ENCODE measurements around the gene AGBL4.

The AGBL4 gene

DNA sequence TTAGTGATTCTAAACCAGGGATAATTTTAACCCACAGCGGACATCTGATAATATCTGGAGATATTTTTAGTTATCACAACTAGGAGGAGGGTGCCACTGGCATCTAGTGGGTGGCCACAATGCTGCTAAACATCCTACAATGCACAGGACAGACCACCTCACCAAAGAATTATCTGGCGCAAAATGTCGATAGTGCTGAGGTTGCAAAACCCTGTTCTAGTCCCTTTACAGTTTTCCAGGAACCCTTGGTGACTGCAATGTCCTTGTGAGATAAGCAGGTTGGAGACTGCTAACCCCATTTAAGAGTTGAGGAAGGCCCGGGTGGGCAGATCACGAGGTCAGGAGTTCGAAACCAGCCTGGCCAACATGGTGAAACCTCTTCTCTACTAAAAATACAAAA, 1083.9 kb downstream of the AGBL4 start:
- no peak for DNase-seq

DNA sequence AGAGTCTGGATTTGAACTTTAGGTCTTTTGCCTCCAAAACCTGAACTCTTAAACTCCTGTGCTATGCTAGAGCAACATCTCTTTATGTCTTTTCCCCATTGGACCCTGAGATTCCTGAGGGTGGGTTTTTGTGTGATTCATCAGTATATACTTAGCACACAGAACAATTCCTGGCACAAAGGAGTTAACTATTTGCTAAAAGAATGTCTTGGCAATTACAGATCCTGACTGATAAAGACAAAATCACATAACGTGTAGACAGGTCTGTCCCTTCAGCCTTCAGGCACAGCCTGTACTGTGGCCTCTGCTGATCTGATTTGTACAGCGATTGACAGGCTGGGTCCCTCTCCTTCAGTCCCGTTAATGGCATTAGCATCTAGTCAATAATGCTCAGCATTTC, 1084.7 kb downstream of the AGBL4 start:
- DNase-seq, result no peak

DNA sequence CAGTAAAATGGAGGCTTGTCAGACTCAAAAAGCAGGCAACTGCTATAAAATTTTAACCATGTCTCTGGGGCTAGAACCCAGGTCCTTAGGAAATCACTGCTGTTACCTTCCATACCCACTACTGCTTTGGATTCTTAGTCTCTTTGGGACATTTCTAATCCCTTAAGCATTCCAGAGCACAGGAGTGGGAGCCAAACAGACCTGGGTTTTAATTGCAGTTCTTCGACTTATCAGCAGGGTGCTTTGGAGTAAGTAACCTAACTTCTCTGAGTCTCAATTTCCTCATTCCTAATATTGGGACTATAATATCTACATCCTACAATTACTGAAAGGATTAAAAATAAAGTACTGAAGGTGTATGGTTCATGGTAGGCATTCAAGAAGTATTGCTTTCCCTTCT, 1086.0 kb downstream of the AGBL4 start:
- no peak for DNase-seq

DNA sequence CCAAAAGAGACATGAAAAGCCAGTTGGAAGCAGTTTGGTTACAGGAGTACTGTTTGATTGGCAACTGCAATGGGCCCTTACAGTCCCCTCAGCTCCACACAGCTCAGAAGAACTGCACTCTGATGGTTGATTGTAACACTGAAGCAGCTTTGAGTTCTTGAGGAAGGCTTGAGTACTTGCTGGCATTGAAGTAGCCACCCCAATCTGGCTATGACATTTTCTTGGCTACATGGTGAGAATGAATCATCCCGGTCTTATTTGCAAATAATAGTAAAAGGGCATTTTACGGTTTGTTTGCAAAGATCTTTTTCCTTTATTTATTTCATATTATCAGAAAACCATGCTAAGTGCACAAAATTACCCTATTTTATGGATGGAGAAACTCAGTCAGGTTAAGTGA, 1087.3 kb downstream of the AGBL4 start:
- DNase-seq, result peak in 1 of 2 experiments; percentile 71

DNA sequence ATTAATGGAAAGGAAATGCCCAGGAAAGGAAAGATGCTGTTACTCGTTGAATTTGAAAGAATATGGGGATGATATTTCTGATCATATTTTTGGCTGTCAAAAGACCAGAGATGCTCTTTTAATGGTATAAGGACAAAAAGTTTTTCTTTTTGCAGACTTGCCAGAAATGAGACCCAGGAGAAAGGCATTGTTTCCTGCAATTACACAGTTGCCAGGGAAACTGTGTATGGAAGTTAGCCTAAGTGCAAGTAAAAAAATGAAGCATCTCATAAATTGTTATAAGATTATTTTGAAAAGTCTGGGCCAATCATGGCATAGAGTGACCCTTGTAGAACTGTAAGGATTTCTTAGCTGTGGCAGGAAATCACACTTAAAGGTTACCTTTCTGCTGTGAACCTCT, 1091.4 kb downstream of the AGBL4 start:
- DNase-seq, result no peak

DNA sequence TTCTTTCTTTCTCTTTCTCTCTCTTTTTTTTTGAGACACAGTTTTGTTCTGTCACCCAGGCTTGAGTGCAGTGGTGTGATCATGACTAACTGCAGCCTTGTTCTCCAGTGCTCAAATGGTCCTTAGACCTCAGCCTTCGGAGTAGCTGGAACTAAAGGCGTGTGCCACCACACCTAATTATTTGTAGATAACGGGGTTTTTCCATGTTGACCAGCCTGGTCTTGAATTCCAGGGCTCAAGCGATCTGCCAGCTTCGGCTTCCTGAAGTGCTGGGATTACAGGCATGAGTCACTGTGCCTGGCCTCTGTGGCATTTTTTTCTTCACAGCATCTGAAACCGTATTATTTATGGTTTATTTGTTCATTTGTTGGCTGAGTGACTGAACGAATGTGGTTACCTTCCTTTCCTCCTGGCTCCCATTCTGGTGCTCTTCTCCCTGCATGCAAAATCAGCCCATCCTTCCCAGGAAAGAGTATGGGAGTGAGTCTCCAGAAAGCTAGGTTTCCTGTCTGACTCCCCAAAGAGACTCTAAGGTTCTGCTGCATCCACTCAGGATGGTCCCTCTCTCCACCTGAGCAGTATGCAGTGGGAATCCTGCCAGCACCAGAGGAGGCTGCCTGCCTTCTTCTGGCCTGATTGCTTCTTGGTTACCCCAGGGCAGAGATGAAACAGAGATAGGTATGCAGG, 1092.1 kb downstream of the AGBL4 start:
- peak in 1 of 2 experiments; percentile 63 for DNase-seq

DNA sequence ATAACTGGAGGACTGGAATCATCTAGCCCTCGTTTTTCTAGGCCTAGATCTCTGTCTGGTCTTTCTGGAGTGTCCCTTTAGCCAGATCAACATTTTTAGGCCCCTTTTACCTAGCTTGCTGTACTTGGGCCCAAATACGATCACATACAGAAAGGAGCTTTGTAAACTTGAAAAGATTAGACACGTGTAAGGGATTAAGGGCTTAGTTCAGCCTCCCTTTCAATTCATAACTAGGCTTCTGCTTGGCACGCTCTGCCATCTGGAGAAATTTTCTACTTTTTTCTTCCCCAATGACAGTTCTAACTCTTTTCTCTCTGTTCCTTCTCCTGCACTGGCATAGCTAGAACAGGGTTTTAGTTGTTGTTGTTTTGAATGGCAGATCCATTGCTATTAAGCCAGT, 1093.7 kb downstream of the AGBL4 start:
- DNase-seq, result no peak

DNA sequence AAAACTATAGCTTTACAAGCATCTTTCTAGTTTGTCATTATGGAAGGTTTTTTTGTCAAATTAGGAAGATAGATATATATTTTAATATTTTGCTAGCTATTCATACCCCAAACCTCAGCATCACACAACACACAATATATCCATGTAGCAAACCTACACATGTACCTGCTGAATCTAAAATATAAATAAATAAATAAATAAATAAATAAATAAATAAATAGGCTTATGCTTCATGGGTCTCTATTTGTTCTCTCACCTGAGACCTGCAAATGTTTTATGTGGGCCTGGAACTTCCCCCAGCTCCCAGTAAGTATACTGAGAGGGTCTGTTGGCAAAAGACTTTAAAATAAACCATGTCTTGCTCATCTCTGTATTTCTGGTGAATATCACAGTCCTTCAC, 1099.7 kb downstream of the AGBL4 start:
- no peak for DNase-seq

DNA sequence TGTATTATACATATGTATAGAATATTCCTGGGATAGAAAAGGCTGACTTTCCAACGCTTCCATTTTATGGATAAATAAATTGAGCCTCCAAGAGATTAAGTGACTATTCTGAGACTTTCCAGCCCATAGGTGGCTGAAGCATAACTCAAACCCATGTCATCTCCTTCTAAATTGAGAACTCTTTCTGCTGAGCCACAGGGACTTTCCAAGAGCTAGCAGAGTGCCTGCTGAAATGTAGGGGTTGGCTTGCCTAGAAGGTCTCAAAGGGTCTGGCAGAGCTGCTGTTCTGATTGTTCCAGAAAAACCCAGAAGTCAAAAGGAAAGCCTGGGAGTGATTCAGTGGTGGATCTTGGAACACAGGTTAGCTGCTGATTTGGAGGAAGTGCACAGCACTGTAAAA, 1100.6 kb downstream of the AGBL4 start:
- no peak for DNase-seq

DNA sequence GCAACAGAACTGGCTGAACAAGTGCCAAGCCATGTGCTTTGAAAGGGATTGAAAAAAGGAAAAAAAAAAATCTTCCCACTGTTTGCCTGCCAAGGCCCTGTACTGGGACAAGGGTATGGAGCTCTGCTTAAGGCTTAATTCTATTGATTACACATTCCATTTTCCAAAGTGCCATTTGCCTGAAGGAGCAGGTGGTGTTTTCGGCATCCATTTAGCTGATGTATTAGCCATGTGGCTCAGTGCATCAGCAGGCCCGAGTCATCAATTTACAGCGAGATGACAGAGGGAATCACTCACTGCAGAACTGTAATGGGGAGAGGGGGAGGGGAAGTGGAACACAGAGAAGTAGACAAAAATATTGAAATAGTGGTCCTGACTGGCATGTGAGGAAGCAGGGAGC, 1102.9 kb downstream of the AGBL4 start:
- DNase-seq, result peak; percentile 32 to 91

DNA sequence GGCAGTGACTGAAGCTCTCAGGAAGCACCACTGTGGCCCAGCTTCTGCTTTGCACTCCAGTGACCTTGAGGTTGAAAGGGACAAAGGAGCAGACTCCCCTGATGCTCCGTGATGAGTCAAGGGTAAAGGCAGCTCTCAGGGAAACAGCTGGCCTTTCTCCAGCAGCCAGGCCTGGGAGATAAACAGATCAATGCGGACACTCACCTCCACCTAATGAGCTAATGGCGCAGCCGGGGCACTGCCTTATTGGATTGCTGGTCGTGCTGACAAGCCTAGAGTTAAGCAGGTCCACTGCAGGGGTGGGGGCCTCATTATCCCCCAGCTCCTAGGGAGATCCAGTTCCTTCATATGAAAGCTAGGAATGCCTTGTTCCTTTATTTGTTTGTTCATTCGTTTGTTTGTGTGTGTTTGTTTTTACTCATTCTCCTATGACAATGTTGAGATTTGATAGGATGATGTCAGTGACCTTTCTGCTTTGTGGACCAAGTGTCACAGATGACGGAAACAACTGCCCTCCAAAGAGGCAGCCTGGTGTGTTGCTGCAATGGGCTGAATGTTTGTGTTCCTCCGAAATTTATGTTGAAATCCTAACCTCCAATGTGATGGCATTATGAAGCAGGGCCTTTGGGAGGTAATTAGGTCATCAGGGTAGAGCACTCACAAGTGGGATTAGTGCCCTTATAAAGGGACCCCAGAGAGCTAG, 1105.7 kb downstream of the AGBL4 start:
- DNase-seq, result peak in 1 of 2 experiments; percentile 39

DNA sequence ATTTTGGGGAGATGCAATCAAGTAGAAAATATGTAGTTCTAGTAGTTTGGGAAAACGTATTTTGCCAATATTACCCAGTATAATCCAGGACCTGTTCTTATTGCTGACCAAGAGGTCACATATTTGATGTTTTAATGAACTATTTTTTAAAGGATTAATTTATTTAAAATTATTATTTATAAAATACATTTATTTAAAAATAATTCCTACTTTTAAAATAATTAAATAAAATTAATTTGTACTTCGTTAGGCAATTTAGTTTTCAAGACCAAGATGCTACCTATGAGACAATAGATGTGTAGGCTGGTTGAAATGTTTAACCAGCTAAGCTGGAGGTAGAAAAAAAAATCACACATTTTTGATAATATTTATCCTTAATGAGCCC, 1106.7 kb downstream of the AGBL4 start:
- no peak for DNase-seq

DNA sequence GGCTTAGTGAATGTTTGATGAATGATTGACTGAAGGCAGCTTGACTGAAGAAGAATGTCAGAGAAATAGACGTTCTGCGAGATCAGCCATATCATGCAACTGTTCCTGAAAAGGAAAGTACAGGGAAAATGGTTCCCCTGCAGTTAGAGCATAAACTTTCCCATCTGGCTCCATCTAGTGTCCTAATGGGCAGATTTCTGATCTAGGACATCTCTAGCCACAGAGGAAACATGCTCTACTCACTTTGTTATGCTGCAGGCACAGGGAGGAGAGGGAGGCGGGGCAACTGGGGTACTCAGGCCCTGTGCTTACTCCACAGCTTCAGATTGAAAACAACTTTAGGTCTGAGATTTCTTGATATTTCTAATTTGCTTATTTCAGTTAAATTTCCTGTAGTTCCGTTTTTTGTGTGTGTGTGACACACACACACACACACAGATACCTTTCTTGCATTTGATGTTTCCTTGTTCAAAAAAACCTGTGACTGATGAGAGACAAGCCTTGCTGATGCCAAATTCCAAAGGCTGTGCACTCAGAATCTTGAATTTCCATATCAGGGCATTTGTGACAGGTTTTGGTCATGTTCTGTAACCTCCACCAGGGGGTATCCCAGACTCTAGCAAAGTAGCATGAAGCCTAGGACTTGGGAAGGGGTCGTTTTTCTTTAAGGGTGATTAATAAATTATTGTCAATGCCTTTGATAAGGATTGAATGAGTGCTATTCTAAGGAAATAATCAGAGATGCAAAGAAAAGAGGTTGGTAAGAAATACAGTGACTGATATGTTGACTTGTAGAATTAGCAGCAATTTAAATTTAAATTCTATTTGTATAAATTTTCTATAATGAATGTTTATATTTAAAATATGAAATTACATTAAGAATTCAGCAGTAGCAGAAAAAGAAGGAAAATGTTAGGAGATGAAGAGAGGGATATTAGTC, 1107.4 kb downstream of the AGBL4 start:
- DNase-seq, result peak; percentile 65 to 83

DNA sequence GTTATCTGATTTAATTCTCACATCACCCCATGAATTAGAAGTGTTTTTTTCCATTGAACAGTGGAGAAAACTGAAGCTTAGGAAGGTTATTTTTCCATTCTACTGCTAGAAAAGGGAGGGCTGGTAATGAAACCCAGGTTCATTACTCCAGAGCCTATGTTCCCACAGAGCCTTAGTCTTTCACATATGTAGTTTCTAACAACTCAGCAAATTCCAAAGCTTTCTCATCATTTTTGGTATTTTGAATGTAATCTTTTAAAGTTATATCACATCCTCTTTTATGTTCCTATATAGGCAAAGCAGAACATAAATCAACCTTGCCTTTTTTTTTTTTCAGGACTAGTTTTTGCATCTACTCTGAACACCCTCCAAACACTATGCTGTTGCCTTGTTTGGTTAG, 1115.1 kb downstream of the AGBL4 start:
- no peak for DNase-seq

DNA sequence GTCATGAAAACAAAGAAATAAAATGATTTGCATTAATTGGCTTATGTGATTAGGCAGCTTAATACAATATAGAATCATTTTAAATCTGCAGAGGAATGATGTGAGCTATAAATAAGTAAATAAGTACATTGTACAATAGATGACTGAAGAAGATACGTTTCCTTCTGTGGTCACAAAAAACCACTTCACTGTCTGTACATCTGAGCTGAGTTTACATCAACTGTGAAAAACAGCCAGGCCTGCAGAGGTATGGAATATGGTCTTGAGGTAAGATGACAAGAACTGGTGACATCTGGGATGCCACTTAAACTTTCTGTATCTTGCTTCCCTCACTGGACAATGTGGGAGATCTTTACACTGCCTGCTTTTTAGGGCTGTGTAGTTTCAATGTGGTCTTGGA, 1117.0 kb downstream of the AGBL4 start:
- DNase-seq, result no peak

DNA sequence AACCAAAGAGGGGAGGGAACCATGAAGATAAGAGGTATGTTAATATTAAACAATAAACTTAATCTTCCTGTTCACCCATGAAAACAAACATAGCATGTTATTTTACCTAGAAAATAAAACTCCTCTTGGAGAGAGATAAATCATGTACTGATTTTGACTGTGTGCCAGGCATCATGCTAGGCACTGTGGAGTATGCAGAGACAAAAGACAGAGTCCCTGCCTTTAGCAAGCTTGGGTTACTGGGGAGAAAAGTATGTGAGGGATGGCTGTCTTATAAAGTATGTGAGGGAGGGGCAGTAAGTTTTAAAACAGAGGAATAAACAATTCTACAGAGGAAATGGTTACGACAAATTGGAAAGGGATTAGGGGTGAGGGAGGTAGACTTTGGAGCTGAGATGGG, 1117.6 kb downstream of the AGBL4 start:
- no peak for DNase-seq

DNA sequence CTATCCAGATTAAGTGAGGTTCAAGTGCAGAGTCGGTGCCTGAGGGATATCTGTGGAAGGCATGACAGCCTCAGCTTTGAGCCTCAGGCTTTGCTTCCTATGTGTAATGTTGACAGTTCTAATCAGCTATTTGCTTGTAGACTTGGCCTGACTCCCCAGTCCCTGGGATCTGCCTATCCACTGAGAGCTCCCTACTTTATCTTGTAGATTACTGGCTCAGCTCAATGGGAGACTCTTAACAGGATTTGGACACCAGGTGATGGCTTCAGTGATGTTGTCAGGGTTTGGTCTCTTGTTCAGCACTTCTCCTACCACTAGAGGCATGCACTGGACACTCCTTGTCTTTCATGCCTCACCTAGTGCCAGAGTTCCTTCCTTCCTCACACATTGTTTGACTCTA, 1120.5 kb downstream of the AGBL4 start:
- no peak for DNase-seq

DNA sequence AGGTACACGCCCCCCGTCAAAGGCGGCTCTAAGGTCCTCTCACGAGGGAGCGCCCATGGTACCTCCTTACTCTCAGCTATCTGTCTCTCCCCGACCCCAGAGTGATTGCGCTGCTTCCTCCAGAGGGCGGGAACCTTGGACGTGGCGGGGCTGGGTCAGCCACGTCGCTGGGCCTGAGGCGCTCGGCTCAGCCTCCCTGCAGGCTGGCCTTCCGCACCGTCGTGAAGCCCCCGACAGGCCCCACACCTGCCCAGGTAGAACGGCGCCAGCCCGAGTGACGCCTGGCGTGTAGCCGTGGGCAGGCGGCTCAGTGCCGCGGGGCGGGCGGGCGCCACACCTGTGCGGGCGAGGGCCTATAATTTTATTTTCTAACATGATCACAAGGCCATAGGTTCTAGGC, 1124.9 kb downstream of the AGBL4 start:
- DNase-seq, result no peak

DNA sequence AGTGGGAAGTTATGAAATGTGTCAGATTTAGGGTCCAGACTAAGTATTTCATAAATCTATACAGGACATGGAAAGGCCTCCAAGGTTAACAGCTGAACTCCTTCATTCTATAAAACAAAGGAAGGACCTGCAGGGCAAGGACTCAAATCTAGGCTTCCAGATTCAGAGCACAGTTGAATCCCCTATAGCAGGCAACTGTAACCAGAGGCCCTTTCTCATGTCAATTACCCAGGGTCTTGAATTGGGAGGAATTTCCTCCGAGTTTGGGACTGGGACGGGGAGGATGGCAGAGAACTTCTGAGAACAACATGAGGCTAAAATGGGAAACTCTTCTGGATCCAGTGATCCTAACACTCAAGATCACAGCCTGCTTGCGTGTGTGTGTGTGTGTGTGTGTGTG, 1134.1 kb downstream of the AGBL4 start:
- no peak for DNase-seq

DNA sequence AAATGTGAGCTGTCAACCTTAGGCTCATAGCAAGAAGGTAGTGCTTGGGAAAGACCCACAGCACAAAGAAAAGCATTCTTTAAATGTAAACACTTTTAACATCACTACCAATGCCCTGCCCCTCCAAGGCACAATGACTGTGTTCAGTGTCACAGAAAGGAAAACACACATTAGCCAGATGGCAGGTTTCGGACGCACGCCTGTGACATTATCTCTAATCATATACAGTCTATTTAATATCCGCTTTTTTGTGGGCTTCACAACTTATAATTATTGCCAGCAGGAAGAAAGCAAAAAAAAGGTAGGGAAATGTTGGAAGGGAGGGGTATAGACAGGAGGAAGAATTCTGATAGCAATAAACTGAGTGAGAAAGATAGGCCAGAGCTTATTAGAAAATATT, 1134.7 kb downstream of the AGBL4 start:
- no peak for DNase-seq

DNA sequence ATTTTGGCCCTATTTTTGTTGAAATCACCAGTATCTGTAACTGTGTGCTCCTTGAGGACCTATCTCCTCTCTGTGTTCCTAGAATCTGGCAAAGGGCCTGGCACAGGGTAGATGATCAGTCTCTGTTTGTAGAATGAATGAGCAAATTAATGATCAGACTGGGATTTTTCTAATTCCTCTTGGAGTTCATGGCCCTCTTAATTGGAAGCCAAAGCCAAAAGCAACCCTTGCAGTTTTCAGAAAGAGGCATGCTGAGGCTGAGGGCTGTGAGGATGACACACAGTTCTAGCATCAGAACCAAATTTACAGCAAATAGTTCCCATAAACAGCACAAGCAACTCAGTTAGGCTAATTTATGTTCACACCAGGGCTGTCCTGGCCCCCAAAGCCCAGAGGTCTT, 1136.0 kb downstream of the AGBL4 start:
- no peak for DNase-seq

DNA sequence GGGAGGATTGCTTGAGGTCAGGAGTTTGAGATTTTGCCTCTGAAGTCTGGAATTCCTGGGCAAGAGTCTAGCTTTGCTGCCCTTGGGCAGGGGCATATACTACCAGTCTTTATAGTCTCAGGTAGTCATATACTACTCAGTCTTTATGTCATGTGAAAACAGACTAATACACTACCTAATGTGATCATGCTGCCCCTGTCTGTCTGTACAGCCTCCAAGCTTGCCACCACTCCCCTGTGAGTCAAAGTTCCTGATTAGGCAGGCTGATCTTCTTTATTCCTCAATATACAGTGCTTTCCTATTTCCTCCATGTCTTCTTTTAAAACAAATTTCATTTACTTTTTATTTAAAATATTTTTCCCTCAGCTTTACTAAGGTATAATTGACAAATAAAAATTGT, 1141.7 kb downstream of the AGBL4 start:
- no peak for DNase-seq

DNA sequence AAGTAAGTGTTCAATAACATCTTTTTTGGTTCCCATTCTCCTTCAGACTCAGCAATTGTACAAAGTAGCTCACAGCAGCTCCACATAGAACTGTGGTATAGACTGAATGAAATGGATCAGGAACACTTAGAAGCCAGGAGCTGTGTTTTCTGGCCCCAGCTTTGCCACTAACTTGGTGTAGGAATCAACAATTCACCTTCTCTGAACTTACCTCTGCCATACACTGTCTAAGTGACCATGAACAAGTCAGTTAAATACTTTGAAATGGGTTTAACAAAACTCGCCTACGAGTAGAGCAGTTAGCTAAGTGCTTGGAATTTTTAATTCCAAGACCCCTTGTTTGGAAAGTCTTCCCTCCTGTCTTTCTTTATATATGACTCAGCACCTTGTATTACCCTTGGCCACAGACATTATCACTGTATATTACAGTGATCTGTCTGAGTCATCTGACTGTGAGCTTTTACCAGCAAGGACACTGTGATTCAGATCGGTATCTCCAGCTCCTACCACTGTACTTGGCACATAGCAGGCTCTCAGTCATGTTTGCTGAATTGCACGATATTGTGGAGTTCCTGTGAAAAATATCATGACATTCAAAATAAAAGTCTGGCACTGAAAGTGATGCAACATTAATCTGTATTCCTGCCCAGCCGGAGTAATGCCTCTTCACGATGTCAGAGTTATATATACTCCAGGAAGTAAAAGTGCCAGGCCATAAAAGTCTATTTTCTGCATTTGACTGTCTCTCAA, 1145.4 kb downstream of the AGBL4 start:
- DNase-seq, result no peak
